Amygdala (tissue), 56 donors: Measurements from ENCODE around the gene PDE6B.
A peak's percentile ranks its signal among the peaks of the same experiment; 100 is the strongest.

Experiments
- DNase-seq, 56 donors: peaks; one replicate each; lab custom pipeline; 2025; lab: John Stamatoyannopoulos, UW

PDE6B gene

DNA sequence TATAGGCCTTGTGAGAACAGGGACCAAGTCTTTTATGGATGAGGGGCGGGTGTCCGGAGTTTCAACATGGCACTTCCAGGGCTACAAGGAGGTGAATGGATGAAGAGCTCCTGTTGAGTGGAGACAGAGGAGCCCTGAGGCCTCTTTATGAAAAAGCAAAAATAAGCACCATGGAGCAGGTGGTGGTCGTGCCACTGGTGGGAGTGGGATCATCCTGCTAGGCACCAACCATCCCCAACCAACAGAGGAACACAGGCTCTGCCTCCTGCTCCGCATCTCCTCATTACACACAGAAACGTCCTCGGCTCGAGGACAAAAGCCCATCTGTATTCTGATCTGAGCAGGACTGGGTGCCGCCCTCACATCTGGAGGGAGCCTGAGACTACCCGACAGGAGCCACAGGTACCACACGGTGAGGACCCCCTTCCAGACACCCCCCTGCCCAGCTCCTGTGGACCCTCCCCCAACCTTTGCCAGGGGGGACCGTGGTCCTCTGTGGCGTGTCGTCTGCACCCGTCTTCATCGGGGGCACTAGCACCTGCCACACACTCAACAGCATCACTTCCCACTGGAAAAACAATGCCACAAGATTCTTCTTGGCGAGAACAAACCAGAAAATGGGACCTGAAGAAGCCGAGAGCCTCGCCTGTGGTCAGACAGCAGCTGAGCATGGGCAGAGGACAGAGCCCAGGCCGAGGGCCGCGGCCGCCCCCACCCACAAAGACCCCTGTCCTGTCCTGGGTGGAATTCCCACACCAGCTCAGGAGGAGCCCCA lies 3.9 kb upstream of the PDE6B start:
- no peak for DNase-seq

DNA sequence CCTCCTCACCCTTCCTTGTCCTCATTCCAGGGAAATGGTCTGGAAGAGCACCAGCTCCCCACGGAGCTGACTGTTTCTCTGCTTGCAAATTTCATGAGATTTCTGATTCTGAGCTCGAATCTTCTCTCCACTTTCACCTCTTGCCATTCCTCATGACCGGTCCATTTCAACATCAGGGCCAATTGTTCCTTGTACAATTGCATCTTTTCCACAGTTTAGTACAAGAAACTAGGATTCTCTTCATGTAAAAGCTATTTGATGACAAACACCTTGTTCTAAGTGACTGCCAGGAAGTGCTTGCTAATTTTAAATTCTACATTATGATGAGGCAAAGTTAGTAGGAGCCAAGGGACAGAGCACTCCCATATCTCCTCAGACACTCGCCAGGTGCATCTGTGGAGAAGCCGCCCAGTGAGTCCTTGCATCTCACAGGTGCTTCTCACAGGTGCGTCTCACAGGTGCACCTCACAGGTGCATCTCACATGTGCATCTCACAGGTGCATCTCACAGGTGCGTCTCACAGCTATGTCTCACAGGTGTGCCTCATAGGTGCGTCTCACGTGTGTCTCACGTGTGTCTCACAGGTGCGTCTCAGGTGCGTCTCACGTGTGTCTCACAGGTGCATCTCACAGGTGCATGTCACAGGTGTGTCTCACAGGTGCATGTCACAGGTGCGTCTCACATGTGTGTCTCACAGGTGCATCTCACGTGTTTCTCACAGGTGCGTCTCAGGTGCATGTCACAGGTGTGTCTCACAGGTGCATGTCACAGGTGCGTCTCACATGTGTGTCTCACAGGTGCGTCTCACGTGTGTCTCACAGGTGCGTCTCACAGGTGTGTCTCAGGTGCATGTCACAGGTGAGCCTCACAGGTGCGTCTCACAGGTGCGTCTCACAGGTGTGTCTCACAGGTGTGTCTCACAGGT lies 3.0 kb upstream of the PDE6B start:
- no peak for DNase-seq

DNA sequence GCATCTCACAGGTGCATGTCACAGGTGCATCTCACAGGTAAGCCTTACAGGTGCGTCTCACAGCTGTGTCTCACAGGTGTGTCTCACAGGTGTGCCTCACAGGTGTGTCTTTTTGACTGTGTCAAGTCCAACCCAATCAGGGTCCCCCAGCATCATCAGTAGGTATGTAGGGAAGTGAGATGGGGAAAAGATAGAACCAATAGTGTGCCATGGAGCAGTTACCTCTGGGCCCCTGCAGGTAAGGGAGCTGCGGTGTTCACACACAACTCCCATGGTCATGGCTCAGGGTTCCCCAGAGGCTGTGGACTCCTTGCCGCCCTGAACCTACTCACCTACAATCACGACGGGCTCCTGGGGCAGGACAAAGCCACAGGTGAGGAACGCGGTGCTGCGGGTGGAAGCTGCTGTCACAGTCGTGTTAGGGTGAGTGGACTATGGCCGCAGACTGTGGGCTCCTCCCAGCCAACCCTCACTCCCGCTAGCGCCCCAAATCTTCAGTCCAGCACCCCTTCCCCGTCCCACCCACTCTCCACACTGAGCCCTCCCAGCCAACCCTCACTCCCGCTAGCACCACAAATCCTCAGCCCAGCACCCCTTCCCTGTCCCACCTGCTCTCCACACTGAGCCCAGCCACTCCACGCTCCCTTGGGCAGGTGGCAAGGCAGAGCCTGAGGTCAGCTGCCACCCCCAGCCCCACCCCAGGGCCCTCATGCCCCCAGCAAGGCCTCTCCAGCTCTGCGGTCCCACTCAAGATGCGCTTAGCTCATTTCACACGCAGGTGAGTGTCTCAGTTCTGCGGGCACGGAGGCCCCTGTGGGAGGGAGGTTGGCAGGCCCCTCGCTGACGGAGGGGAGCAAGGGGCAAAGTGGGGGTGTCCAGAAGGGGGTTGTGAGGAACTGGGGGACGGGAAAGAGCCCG lies 2.1 kb upstream of the PDE6B start:
- DNase-seq, result no peak

DNA sequence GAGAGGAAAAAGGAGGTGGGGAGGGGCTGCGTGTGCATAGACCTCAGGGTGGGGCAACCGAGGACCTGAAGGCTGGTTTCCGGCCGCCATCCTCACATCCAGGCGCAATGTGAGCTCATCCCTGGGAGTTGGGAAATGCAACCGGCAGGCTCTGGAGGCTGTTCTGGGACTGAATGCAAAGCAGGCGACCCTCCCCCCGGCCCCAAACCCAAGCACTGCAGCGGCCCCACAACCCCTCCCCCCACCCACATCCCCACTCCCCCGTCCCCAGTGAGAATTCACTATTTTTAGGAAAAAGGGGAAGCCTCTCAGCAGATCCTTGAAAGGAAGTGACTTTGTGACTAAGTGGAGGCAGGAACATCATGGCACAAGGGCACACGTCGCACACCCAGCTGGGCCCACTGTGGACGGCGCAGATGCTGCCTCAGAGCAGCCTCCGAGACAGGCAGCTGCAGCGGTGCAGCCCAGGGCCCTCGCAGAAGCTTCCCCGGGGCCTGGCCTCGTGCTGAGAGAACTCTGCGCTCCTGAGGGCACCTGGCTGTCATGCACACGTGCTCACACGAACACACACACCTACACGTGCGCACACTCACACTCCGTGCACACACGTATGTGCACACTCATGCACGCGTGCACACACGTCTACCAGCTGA lies 1.3 kb upstream of the PDE6B start:
- DNase-seq, result peak in 2 of 56 donors; percentile 21 to 22

DNA sequence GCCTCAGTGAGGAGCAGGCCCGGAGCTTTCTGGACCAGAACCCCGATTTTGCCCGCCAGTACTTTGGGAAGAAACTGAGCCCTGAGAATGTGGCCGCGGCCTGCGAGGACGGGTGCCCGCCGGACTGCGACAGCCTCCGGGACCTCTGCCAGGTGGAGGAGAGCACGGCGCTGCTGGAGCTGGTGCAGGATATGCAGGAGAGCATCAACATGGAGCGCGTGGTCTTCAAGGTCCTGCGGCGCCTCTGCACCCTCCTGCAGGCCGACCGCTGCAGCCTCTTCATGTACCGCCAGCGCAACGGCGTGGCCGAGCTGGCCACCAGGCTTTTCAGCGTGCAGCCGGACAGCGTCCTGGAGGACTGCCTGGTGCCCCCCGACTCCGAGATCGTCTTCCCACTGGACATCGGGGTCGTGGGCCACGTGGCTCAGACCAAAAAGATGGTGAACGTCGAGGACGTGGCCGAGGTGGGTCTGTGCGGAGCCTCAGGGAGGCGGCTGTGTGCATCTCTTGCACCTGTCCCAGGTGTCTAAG lies 323 bp downstream of the PDE6B start:
- no peak for DNase-seq

DNA sequence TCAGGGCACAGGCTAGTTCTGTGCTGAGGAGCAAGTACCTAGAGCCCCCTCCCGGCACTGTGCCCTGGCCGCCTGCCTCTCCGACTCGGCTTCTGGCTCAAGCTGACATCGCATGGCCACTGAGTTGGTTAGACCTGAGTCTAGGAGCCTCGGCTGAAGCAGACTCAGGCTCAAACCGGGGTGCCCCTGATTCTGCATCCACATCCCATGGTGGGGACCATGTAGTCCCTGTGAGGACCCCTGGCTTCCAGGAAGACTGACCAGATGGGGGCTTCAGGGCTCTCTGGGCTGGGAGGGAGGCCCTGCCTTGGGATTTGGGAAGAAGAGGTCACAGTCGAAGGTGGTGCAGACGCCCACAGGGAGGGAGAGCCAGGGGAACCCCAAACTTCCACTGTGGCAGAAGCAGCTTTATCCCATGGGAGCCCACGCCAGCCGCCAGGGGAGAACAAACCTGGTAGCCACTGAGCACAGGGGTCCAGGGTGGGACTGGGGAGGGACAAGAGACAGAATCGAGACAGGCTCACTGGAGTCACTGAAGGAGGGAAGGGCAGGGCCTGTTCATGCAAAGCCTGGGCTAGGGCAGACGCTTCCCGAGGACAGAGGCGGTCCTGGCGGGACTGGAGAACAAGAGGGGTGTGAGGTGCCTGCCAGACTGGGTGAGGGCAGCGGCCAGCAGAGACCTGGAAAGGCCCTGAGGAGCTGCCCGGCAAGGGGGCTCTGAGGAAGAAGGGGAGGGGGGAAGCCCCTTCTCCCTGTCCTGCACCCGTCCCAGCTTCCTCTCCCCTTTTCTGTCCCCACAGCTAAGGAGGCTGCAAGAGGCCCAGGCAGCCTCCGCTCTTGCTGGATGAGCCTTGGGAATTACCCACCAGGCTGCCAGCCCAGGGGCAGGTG lies 1.1 kb downstream of the PDE6B start:
- DNase-seq, result no peak

DNA sequence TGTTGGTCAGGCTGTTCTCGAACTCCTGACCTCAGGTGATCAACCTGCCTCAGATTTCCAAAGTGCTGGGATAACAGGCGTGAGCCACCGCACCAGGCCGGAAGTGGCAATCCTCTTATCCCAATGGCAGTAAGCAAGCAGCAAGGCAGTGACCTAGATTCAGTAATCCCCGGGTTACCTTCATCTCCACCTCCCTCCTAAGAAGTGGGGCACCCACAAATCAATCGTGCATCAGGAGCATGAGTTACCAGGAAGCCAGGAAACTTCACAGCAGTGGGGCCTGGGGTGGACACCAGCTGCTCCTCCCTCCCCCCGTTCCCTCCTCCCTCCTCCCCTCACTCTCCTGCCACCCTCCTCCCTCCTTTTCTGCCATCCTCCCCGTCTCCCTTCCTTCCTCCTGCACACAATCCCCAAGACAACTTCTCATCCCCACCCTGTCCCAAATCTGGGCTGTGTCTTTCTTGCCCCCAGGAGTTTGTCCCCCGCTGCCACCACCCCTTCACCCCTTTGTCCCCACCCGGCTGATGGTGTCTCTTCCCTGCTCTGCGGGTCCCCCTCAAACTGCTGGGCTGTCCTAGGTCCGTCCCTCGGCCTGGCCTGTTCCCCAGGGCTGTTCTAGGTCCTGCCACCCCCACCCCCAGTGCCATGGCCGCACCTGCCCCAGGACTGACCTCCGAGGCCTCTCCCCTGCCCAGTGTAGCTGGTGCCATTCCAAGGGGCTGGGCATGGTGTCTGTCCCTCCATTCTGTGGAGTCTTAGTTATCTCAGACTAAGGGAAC lies 2.2 kb downstream of the PDE6B start:
- DNase-seq, result no peak

DNA sequence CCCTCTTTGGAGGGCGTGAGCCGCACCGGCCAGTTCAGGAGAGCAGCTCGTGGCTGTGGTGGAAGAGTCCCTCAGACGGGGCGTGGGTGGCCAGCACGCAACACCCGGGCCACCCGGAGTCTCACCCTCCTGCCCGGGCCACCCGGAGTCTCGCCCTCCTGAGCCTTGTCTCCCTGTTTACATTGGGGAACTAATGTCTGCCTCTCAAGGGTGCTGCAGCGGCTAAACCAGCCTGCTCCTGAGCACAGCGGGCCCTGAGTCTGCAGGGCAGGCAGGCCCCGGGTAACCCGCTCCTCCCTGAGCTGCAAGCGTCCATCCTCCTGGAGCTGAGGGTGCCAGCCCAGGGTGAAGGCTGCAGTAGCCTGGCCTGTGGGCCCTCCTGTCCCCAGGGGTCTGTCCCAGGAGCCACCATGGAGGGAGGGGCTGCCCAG lies 3.0 kb downstream of the PDE6B start:
- no peak for DNase-seq

DNA sequence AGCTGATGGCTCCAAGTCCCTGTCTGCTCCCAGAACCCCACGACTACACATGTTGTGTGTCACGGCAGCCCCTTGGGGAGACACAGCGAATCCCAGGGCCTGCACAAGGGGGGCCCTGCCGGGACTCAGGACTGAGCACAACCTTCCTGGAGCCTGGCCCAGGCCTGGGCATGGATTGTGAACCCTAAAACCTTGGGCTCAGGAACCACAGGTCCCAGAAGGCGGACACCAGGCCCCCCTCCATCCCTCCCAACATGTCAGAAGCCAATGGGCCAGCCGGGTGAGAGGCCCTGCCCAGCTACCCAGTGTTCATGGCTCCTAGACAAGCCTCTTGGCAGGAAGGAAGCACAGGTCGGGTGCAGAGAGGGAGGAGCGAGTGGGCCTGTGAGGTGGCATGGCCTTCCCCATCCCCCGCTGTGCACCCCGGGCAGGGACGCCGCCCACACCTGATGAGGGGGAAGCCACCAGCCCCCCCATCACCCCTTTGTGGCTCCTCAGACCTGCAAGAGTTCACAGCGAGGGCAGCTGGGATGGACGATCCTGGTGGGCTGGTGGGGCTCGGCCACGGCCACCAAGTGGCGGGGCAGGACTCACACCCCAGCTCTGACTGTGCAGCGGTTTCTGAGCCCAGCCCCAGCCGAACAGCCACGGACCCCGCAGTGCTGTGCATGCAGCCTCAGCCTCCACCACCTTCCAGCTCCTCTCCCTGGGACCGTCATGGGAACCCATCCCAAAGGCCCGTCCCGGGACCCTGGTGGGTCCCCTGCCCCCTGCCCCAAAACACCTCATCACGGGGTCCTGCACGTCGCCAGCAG lies 3.7 kb downstream of the PDE6B start:
- DNase-seq, result no peak

DNA sequence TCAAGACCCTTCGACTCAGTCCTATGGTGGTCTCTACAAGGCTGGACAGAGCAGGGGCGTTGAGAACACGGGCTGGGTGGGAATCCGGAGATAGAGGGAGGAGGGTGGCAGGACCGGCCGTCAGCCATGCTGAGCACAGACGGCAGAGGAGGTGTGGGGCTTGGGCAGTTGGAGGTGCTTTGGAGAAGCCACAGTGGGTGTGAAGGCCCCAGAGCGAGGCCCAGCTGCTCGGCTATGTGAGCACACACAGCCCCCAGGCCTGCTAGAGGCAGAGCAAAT lies 4.2 kb downstream of the PDE6B start:
- DNase-seq, result no peak

DNA sequence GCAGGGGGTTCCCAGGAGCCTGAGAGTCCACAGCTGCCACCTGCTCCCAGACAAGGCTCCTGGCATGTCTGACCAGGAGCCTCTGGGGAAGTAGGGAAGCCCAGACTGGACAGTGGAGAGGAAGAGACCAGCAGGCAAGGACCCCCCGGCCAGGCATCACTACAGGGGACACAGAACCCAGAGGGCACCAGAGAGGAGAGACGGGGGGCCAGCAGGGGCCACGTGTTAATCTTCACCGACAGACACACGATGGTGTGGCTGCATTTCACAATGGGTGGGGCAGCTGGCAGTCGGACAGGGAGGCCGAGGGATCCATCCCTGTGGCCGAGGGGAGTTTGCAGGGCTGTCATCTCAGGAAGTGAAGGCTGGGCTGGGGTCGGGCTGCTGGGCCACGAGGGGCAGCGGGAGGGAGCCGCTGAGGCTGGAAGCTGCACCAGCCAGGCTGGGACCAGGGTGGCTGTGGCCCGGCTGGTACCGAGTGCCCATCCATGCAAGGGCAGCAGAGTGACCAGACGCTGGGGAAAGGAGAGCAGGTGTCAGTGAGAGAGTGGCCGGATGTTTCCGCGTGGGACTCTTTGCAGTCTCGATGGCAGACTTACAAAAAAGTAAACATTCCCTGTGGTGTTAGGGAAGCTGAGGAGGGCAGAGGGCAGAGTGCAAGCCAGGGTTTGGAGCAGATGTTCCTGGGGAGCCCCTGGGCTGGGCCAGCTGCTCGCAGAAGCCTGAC lies 4.7 kb downstream of the PDE6B start:
- no peak for DNase-seq

DNA sequence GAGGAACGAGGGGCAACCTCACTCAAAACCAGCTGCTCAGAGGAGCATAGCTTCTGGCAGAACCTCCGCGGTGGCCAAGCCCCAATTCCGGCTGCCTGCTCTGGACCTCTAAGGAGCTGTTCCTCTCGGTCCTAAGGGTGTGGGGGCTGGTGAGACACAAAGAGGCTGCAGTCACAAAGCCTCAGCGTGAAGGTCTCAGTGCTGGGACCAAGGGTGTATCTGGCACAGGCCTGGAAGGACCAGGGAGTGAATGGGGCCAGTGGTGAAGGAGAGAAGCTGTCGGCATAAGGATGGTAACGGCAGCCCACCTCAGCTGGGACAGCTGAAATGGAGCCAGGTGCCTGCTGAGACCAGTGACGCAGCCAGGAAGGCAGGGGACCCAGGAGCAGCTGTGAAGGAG lies 5.3 kb downstream of the PDE6B start:
- no peak for DNase-seq

DNA sequence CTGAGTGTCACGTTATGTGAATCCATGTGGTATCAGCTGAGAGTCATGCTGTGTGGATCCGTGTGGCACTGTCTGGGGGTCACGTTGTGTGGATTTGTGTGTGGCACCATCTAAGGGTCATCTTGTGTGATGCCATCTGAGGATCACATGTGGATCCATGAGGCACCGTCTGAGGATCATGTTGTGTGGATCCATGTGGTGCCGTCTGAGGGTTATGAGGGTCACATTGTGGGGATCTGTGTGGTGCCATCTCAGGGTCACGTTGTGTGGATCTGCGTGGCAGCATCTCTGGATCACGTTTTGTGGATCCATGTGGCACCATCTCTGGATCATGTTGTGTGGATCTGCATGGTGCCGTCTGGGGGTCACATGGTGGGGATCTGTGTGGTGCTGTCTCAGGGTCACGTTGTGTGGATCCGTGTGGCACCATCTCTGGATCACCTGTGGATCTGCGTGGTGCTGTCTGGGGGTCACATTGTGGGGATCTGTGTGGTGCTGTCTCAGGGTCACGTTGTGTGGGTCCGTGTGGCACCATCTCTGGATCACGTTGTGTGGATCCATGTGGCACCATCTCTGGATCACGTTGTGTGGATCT lies 6.9 kb downstream of the PDE6B start:
- no peak for DNase-seq

DNA sequence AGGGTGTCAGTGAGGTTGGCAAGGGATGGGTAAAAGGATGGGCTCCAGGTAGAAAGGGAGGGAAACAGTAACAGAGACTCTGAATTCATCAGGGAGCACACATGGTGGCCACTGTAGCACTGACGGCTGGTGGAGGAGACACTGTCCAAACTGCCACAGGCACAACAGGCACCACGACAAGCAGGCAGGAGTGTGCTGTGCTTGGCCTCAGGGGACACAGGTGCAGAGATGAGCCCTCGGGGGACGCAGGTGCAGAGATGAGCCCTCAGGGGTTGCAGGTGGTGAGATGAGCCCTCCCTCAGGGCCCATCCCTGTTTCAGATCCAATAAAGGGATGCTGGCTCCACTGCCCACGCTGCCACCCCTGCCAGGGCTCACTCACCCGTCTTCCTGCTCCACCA lies 7.6 kb downstream of the PDE6B start:
- DNase-seq, result no peak

DNA sequence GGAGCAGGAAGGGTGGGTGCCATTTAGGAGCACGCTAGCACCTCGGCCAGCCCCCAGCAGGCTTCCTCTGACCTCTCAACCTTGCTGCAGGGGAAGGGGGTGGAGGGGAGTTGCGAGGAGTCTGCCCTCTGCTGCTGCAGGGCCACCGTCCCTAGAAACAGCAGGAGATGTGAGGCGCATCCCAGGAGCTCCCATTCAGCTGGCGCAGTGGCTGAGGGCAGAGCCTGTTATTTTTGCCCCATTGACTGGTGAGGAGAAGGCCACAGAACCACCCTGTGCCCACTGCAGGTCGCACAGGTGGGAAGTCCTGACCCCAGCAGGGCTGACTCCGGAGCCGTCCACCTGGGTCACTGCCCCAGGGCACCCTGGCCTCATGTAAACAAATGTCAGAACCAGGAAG lies 8.0 kb downstream of the PDE6B start:
- DNase-seq, result no peak

DNA sequence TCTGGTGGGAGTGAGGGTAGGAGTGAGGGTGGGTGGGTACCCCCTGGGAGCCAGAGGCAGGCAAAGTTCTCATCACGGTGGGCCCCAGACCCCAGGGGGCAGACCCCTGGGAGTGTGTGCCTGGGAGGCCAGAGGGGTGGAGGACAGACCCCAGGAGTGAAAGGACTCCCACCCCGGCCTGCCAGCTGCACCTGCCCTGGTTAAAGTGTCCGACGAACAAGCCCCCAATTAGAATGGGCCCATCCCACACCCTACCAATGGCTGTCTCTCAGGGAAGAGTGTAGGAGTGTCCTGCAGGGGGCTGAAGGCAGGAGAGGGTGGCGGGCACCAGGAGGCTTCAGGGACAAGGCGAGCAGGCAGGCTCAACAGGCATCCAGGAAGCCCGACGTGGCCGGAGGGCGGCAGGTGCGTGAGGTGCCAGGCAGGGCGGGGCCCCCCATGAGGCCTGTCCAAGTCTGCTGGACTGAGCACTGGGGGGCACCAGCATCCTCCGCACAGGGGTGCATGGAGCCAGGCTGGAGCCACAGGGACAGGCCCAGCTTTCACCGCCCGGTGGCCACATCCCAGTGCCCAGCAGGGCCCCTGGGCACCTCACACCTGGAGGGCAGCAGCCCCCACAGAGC lies 8.7 kb downstream of the PDE6B start:
- DNase-seq, result no peak
